PC-9 (cell line): ENCODE results near the gene EHBP1. TPM values are rescaled to one million over a fixed set of nuclear protein-coding genes. Genes with fewer than 3 reads are reported as not detected.

Source experiments
- BruUV-seq: library from RNA; stranded (reverse); fragments of 400-500 nt; replicated peaks from 2 replicates; lab custom pipeline; 2021; lab: Mats Ljungman, UMichigan
- CTCF ChIA-PET: fragments of 300-600 bp; sonication (Branson Sonifier 250); formaldehyde crosslinking; loops from one replicate; lab custom pipeline; 2022; ENCODE audit warnings: antibody characterized with exemption; lab: Charles Lee
- POLR2A ChIA-PET: fragments of 300-600 bp; sonication (Branson Sonifier 250); formaldehyde crosslinking; loops from one replicate; lab custom pipeline; 2022; ENCODE audit warnings: antibody characterized with exemption; ENCODE audit not compliant: unreplicated experiment; lab: Charles Lee
- DNase-seq, 2 experiments: peaks; one replicate each; pipeline versions ENCODE4 v3.0.0 to v3.0.0-alpha.2; 2015 to 2022; ENCODE audit warnings: mixed read lengths in 1 of 2
- H2AFZ ChIP-seq: fragments of 200-600 bp; sonication (generic); 2 replicates; pipeline ENCODE4 v1.8.1; 2017; ENCODE audit warnings: antibody characterized with exemption
- H3F3A ChIP-seq: fragments of 200-600 bp; sonication (generic); 2 replicates; pipeline ENCODE4 v1.8.1; 2017; ENCODE audit warnings: antibody characterized with exemption, mild to moderate bottlenecking, low read depth; ENCODE audit not compliant: insufficient read depth
- H3K27ac ChIP-seq: fragments of 200-600 bp; sonication (generic); 2 replicates; pipeline ENCODE4 v1.6.1; 2016; ENCODE audit warnings: mixed run types
- H3K27me3 ChIP-seq: fragments of 200-600 bp; sonication (generic); 2 replicates; pipeline ENCODE4 v1.6.1; 2016; ENCODE audit warnings: low read depth, mixed run types; ENCODE audit not compliant: insufficient read depth
- H3K36me3 ChIP-seq: fragments of 200-600 bp; sonication (generic); 2 replicates; pipeline ENCODE4 v1.6.1; 2016; ENCODE audit warnings: low read depth, mixed run types
- H3K4me1 ChIP-seq: fragments of 200-600 bp; sonication (generic); replicated peaks from 2 replicates; pipeline ENCODE4 v1.6.1; 2016; ENCODE audit warnings: mixed run types; ENCODE audit not compliant: insufficient read depth
- H3K4me2 ChIP-seq: fragments of 200-600 bp; sonication (generic); 2 replicates; pipeline ENCODE4 v1.6.1; 2017; ENCODE audit warnings: mixed run types
- H3K4me3 ChIP-seq: fragments of 200-600 bp; sonication (generic); 2 replicates; pipeline ENCODE4 v1.6.1; 2016; ENCODE audit warnings: mixed run types
- H3K79me2 ChIP-seq: fragments of 200-600 bp; sonication (generic); 2 replicates; pipeline ENCODE4 v1.6.1; 2017; ENCODE audit warnings: low read depth, mixed run types
- H3K9me2 ChIP-seq: fragments of 200-600 bp; sonication (generic); 2 replicates; pipeline ENCODE4 v1.8.1; 2017; ENCODE audit warnings: mild to moderate bottlenecking; ENCODE audit not compliant: insufficient read depth
- H3K9me3 ChIP-seq: fragments of 200-600 bp; sonication (generic); 2 replicates; pipeline ENCODE4 v1.8.1; 2016; ENCODE audit warnings: low read depth; ENCODE audit not compliant: insufficient read depth
- H4K20me1 ChIP-seq: fragments of 200-600 bp; sonication (generic); 2 replicates; pipeline ENCODE4 v1.8.1; 2017; ENCODE audit not compliant: insufficient read depth
- CTCF ChIP-seq: fragments of 200-600 bp; sonication (generic); conservative IDR thresholded peaks from 2 replicates; pipeline ENCODE4 v1.6.1; 2017; ENCODE audit warnings: mixed run types, antibody characterized with exemption, mild to moderate bottlenecking, moderate library complexity
- EZH2 ChIP-seq: fragments of 200-600 bp; sonication (generic); IDR thresholded peaks from 2 replicates; pipeline ENCODE4 v1.8.0; 2017; ENCODE audit warnings: antibody characterized with exemption, low read depth
- intact Hi-C: fragments of 100-400 bp; cut with micrococcal nuclease; formaldehyde crosslinking; loops from one replicate; pipeline ENCODE4 v1.10.0; 2022; ENCODE audit not compliant: unreplicated experiment
- total RNA-seq: library from RNA; stranded (reverse); gene quantifications from 2 replicates; pipeline ENCODE4 v1.2.3, GENCODE V29; 2021

EHBP1 gene
- total RNA-seq, 1 experiment from 2014 or later, result 100 TPM

DNA sequence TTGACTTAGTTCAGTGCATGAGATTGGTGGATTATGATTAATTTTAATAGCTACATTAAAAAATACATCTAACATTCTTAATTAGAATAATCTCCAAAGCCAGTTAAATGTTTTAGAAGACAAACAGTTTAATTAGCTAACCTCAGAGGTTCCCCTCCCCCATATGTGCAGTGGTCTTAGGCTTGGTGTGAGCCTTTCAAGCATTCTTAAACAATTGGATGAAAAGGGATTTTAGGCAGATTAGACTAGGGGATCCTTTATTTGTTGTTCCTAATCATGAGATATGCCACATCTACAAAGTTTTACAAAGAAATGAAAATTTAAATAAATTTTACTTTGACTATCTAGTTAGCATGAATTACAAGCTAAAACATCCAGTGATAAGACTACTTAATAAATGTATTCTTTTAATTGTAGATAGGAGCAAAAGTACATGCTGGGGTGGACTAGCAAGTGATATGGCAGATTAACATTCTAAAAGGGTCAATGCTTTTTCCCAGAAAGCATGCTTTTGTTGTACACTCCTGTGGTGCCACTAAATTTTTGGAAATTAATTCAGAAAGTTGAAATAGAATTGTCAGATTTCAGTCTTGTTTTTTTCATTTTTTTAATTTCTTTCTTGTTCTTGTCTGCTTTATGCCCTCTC, 302.4 kb downstream of the EHBP1 start:
- ChIA-PET CTCF (no interaction called here), POLR2A (no interaction called here)
- H3K4me3 ChIP-seq, result no peak overlapping the region
- no peaks in the 10 kb centered on the region for H3F3A ChIP-seq
- H3K4me2 ChIP-seq, result no peak overlapping the region
- BruUV-seq, result no TSS peak
- no peaks in the 10 kb centered on the region for H3K79me2 ChIP-seq
- H4K20me1 ChIP-seq, result no peaks in the 10 kb centered on the region
- no peaks in the 10 kb centered on the region for H3K9me2 ChIP-seq
- no peak overlapping the region for H2AFZ ChIP-seq
- peaks cover 8% of the 10 kb centered on the region for H3K36me3 ChIP-seq
- TF ChIP-seq CTCF (no peak), EZH2 (no peak)
- H3K27ac ChIP-seq, result no peak overlapping the region
- DNase-seq, result no peak
- intact Hi-C loops, result no loop called here
- H3K27me3 ChIP-seq, result no peaks in the 10 kb centered on the region
- H3K9me3 ChIP-seq, result no peaks in the 10 kb centered on the region
- H3K4me1 ChIP-seq, result no peaks in the 10 kb centered on the region

DNA sequence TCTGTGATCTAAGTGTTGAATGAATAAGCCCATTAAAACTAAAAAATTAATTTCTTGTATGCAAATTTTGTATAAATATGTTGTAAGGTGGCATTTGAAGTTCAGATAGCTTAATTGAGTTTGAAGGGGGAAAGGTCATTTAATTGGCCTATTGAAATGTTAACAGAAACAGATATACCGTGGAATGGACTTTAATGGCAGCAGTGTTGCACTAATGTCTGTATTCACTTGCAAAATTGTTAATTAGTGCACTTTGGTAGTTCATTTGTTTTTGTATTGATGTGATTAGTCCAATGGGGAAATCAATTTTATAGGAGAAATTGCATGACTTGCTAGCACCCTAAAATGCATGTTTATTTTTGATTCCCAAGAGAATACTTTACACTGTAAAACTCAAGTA, 303.3 kb downstream of the EHBP1 start:
- no peaks in the 10 kb centered on the region for H3F3A ChIP-seq
- H3K27ac ChIP-seq, result no peak overlapping the region
- H3K79me2 ChIP-seq, result no peaks in the 10 kb centered on the region
- H4K20me1 ChIP-seq, result no peaks in the 10 kb centered on the region
- no peak overlapping the region for H2AFZ ChIP-seq
- ChIA-PET POLR2A (no interaction called here), CTCF (no interaction called here)
- H3K4me2 ChIP-seq, result no peak overlapping the region
- TF ChIP-seq CTCF, result no peak
- TF ChIP-seq EZH2, result no peak
- no peaks in the 10 kb centered on the region for H3K9me2 ChIP-seq
- BruUV-seq, result no TSS peak
- H3K27me3 ChIP-seq, result no peaks in the 10 kb centered on the region
- no peak overlapping the region for H3K4me3 ChIP-seq
- no peaks in the 10 kb centered on the region for H3K9me3 ChIP-seq
- H3K36me3 ChIP-seq, result peaks cover 8% of the 10 kb centered on the region
- DNase-seq, result no peak
- no peaks in the 10 kb centered on the region for H3K4me1 ChIP-seq
- intact Hi-C loops, result no loop called here

DNA sequence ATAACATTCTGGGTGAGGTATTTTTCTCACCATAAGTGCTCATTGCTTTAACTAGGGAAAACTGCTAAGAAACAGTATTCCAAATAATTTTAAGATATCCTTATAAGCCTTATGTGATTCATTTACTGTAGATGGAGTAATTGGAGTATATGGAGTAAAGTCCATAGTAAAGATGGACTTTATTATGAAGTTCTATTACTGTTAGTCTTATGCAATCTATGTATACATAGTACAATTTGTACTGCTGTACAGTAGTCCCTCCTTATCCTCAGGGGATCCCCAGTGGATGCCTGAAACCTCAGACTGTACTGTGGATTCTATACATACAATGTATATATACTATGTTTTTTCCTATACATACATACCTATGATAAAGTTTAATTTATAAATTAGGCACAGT, 304.0 kb downstream of the EHBP1 start:
- POLR2A ChIA-PET, result no interaction called here
- Histone ChIP-seq H3K79me2 (no peaks in the 10 kb centered on the region), H3F3A (no peaks in the 10 kb centered on the region), H3K4me1 (no peaks in the 10 kb centered on the region), H3K4me2 (no peak overlapping the region), H2AFZ (no peak overlapping the region), H3K27ac (no peak overlapping the region), H4K20me1 (no peaks in the 10 kb centered on the region), H3K27me3 (no peaks in the 10 kb centered on the region), H3K9me2 (no peaks in the 10 kb centered on the region), H3K9me3 (no peaks in the 10 kb centered on the region), H3K4me3 (no peak overlapping the region), H3K36me3 (peaks cover 12% of the 10 kb centered on the region)
- TF ChIP-seq CTCF (no peak), EZH2 (no peak)
- CTCF ChIA-PET, result no interaction called here
- DNase-seq, result no peak
- BruUV-seq, result no TSS peak
- intact Hi-C loops, result no loop called here
